SIG-M5 treated with dmso at 0.1 percent for 504 hours (cell line): Measurements from ENCODE around the gene ZBTB37.
"Not testable (repeated sequence)": the region's sequence is repeated elsewhere in the genome, so short reads cannot be mapped to it uniquely, and the experiment has no call there.

Experiments used
- DNase-seq: peaks from one replicate; lab custom pipeline; 2025; ENCODE audit not compliant: unreplicated experiment; lab: John Stamatoyannopoulos, UW

Gene ZBTB37

GRCh38 chr1:173864179-173864867 is 3.9 kb upstream of the ZBTB37 start:
- DNase-seq: no peak

- no peak for DNase-seq
These were observed 2.6 kb upstream of the ZBTB37 start for GRCh38 chr1:173865468-173866164.

- no peak for DNase-seq
These were observed 1.6 kb upstream of the ZBTB37 start for GRCh38 chr1:173866413-173867115.

GRCh38 chr1:173867141-173867752 is 933 bp upstream of the ZBTB37 start:
- DNase-seq: no peak

GRCh38 chr1:173867753-173868265 is 371 bp upstream of the ZBTB37 start, which contains the start of gene GAS5:
Gene GAS5 (minus strand): TSS chr1:173867989.
- DNase-seq: peak; percentile 100

- peak; percentile 71 for DNase-seq
These were observed 810 bp downstream of the ZBTB37 start for GRCh38 chr1:173869021-173869359.

GRCh38 chr1:173870252-173871075 is 2.3 kb downstream of the ZBTB37 start:
- DNase-seq: peak; percentile 17

GRCh38 chr1:173871091-173871490 is 2.9 kb downstream of the ZBTB37 start:
- no peak for DNase-seq

- no peak for DNase-seq
These were observed 3.3 kb downstream of the ZBTB37 start for GRCh38 chr1:173871500-173871899.

- DNase-seq: no peak
These were observed 8.6 kb downstream of the ZBTB37 start for GRCh38 chr1:173876732-173877131.

- no peak for DNase-seq
These were observed 10.1 kb downstream of the ZBTB37 start for GRCh38 chr1:173878251-173878650.

- DNase-seq: not testable (repeated sequence)
These were observed 12.9 kb downstream of the ZBTB37 start for GRCh38 chr1:173881117-173881516.

- no peak for DNase-seq
These were observed 16.5 kb downstream of the ZBTB37 start for GRCh38 chr1:173884701-173885100.

GRCh38 chr1:173886746-173887611 is 18.8 kb downstream of the ZBTB37 start:
- no peak for DNase-seq

GRCh38 chr1:173887627-173888026 is 19.4 kb downstream of the ZBTB37 start:
- no peak for DNase-seq

GRCh38 chr1:173888749-173889148 is 20.6 kb downstream of the ZBTB37 start:
- DNase-seq: no peak

GRCh38 chr1:173889885-173890284 is 21.7 kb downstream of the ZBTB37 start:
- DNase-seq: no peak

- no peak for DNase-seq
These were observed 25.4 kb downstream of the ZBTB37 start for GRCh38 chr1:173893611-173894010.

GRCh38 chr1:173894189-173894588 is 26.0 kb downstream of the ZBTB37 start:
- DNase-seq: no peak

- DNase-seq: no peak
These were observed 32.2 kb downstream of the ZBTB37 start for GRCh38 chr1:173900427-173900826.
